ENCODE data around the gene STK11IP. TPM values are rescaled to one million over a fixed set of nuclear protein-coding genes. Genes with fewer than 3 reads are reported as not detected.

STK11IP gene
- total RNA-seq, 1 donor from 2014 or later: 25.7 TPM

- Histone ChIP-seq H3K36me3 (no peaks in the 10 kb centered on the region), H3K4me1 (peaks cover 11% of the 10 kb centered on the region), H3K27me3 (peaks cover 23% of the 10 kb centered on the region), H3K9me3 (no peaks in the 10 kb centered on the region), H3K27ac (peak overlapping the region; percentile 42), H3K4me3 (peak overlapping the region; percentile 69)
- TF ChIP-seq CTCF (IDR thresholded peaks at IDR 0.05): no peak
- DNase-seq (peak; percentile 92), ATAC-seq (peak; percentile 93)
- intact Hi-C loops (cut with DNase I): no loop called here
Measured at GRCh38 chr2:219552382-219553167, 45.1 kb upstream of the STK11IP start.

GRCh38 chr2:219553168-219553417 lies 44.6 kb upstream of the STK11IP start:
- no peak for ATAC-seq
- no peak for DNase-seq
- no peak overlapping the region for H3K27ac ChIP-seq
- no peaks in the 10 kb centered on the region for H3K9me3 ChIP-seq
- peaks cover 23% of the 10 kb centered on the region for H3K27me3 ChIP-seq
- H3K4me1 ChIP-seq: peaks cover 11% of the 10 kb centered on the region
- H3K36me3 ChIP-seq: no peaks in the 10 kb centered on the region
- H3K4me3 ChIP-seq: peak overlapping the region; percentile 69
- no peak for TF ChIP-seq CTCF (IDR thresholded peaks at IDR 0.05)
- intact Hi-C loops (cut with DNase I): no loop called here

- peaks cover 11% of the 10 kb centered on the region for H3K4me1 ChIP-seq
- H3K36me3 ChIP-seq: no peaks in the 10 kb centered on the region
- no peak for TF ChIP-seq CTCF (IDR thresholded peaks at IDR 0.05)
- DNase-seq (no peak), ATAC-seq (no peak)
- no peaks in the 10 kb centered on the region for H3K9me3 ChIP-seq
- intact Hi-C loops (cut with DNase I): no loop called here
- no peak overlapping the region for H3K4me3 ChIP-seq
- peaks cover 23% of the 10 kb centered on the region for H3K27me3 ChIP-seq
- no peak overlapping the region for H3K27ac ChIP-seq
Measured at GRCh38 chr2:219553463-219553963, 44.1 kb upstream of the STK11IP start.

GRCh38 chr2:219554350-219554749 lies 43.3 kb upstream of the STK11IP start:
- intact Hi-C loops (cut with DNase I): no loop called here
- no peak for TF ChIP-seq CTCF (IDR thresholded peaks at IDR 0.05)
- no peak for DNase-seq

GRCh38 chr2:219555956-219556355 lies 41.7 kb upstream of the STK11IP start:
- H3K36me3 ChIP-seq: no peaks in the 10 kb centered on the region
- H3K4me3 ChIP-seq: no peak overlapping the region
- intact Hi-C loops (cut with DNase I): no loop called here
- ATAC-seq (no peak), DNase-seq (no peak)
- H3K27ac ChIP-seq: no peak overlapping the region
- no peak for TF ChIP-seq CTCF (IDR thresholded peaks at IDR 0.05)
- no peaks in the 10 kb centered on the region for H3K9me3 ChIP-seq
- peaks cover 11% of the 10 kb centered on the region for H3K4me1 ChIP-seq
- H3K27me3 ChIP-seq: peaks cover 23% of the 10 kb centered on the region

More at GRCh38 chr2:219554350-219554749, 43.3 kb upstream of the STK11IP start:
- peaks cover 11% of the 10 kb centered on the region for H3K4me1 ChIP-seq
- no peak overlapping the region for H3K27ac ChIP-seq
- no peak for ATAC-seq
- no peaks in the 10 kb centered on the region for H3K36me3 ChIP-seq
- H3K4me3 ChIP-seq: no peak overlapping the region
- no peaks in the 10 kb centered on the region for H3K9me3 ChIP-seq
- H3K27me3 ChIP-seq: peaks cover 23% of the 10 kb centered on the region

Data from upper lobe of right lung (tissue), 1 donor.